ENCODE data around the gene HTR1E.
"Not testable (repeated sequence)": the region's sequence is repeated elsewhere in the genome, so short reads cannot be mapped to it uniquely, and the experiment has no call there.

Gene HTR1E, protein sequence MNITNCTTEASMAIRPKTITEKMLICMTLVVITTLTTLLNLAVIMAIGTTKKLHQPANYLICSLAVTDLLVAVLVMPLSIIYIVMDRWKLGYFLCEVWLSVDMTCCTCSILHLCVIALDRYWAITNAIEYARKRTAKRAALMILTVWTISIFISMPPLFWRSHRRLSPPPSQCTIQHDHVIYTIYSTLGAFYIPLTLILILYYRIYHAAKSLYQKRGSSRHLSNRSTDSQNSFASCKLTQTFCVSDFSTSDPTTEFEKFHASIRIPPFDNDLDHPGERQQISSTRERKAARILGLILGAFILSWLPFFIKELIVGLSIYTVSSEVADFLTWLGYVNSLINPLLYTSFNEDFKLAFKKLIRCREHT

DNA sequence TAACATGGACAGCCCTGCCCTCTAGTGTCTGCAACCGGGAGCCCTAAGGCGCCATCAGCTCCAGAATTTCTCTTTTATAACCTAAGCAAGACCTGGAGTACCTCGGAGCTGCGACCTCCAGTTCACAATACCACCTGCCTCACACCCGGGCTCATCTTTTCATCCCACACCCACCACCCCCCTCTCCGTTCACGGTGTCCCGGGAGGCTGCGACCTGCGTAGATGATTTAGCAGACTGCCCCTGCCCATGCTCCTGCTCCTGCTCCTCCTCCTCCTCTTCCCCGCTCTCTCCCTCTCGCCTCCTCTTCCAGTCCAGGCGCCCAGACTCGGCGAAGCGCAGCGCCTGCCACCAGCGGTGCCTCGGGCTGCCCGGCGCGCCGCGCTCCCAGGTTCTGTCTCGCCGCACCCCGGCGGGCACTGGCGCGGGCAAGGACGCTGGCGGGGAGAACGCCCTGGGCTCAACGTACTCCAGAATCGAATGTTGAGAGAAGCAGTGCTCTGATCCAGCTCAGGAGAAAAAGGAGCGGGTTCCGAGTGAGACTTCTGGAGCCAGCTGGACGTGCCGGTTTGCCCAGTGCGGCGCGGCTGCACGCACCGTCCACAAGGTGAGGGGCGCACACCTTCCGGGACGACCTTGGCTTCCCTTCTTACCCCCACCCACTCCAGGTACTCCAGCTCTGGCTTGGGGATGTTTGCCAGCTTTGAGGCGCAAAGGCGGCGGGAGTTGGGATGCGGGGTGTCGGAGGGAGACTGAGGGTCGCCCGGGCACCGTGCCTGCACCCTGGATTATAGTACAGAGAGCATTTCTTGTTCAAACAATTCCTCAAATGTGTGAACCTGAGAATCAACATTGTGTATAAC, at the start of gene HTR1E:
HTR1E (plus strand) TSS at position 310 of the 861 bp plus-strand sequence. CDS start 77,807 bp downstream, outside the sequence.
- DNase-seq (ENCODE audit: low spot score) = peak; percentile 81

- no peak for DNase-seq (ENCODE audit: low spot score)
These were observed 49.0 kb upstream of the HTR1E start for GRCh38 chr6:86888301-86888700.

GRCh38 chr6:86897265-86897664, 40.1 kb upstream of the HTR1E start:
- DNase-seq (ENCODE audit: low spot score) = not testable (repeated sequence)

DNA sequence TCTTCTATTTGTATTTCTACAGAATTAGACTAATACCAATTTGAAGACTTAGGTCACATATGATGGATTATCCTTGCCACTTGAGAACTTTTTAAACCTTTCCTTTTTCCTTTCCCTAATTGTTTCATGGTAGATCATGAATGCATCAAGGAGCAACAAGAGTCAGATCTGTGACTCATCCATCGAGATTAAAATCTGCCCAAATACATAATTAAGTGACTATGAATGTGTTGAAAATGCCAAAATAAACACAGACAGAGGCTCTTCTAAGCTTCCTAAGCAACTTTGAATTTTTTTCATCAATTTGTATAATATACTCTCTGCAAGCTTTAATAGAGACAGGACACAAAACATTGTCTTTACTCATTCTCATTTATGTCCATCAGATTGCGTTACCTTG, 23.5 kb upstream of the HTR1E start:
- no peak for DNase-seq (ENCODE audit: low spot score)

- no peak for DNase-seq (ENCODE audit: low spot score)
These were observed 20.9 kb upstream of the HTR1E start for GRCh38 chr6:86916393-86916792.

DNA sequence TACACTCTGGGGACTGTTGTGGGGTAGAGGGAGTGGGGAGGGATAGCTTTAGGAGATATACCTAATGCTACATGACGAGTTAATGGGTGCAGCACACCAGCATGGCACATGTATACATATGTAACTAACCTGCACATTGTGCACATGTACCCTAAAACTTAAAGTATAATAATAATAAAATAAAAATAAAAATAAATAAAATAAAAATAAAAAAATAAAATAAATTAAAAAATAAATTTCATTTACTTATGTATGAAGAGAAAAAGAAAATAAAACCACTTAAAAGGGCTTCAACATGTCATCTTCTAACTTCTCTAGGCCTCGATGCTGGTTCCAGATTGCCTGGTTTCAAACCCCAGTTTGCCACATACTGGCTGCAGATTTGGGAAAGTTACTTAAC, 10.2 kb upstream of the HTR1E start:
- not testable (repeated sequence) for DNase-seq (ENCODE audit: low spot score)

GRCh38 chr6:86927859-86928258, 9.5 kb upstream of the HTR1E start:
- not testable (repeated sequence) for DNase-seq (ENCODE audit: low spot score)

DNA sequence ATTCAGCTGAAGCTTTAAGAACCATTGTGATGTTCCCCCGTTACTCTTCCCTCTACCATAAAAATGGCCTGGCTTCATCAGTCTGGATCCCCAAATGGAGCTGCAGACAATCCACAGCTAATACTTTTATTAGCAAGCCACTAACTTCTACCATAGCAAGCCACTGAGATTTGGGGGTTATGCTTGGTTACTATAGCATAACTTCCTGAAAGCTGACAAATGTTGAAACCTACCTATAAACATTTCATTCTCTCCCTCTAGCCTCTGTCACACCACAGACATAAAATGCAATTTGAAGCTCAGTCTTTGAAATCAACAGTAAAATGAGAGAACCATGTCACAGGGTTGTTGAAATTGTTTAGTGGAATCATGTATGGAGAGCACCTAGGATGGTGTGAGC, 3.0 kb upstream of the HTR1E start:
- DNase-seq (ENCODE audit: low spot score) = no peak

DNA sequence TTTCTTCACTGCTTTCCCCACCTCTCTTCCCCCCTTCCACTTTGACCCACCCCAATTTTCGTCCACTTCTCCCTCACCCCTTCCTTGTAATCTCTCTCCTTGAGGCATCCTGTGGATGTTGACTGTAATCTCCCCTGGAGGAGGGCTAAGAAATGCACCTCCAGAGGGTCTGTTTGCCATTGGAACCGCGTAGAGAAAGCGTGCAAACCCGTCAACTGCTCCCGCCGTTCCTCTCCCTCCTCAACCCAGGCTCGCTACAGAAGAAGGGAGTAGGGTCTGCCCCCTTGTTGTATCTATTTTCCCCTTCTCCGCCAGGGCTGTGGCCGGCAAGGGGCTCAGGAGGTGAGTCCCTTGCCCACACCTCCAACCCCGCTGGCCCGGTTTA, 502 bp upstream of the HTR1E start:
- DNase-seq (ENCODE audit: low spot score) = no peak

DNA sequence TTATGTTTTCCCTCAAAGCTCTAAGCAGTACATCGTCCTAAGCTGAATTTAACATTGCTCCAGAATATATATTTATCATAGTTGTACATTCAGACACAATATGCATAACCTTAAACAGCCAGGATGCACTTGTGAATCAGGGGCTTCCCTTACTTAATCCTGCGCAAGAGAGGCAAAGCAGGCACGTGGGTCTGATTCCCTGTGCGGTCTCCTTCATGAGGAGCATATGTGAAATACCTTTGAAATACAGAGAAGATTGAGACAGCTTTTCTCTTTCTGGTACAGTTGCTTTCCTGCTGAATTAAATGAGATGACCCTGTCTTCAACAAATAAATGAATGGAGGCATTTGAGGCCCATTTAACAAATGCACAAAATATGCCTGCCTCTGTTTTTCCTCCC, 1.5 kb downstream of the HTR1E start:
- no peak for DNase-seq (ENCODE audit: low spot score)

DNA sequence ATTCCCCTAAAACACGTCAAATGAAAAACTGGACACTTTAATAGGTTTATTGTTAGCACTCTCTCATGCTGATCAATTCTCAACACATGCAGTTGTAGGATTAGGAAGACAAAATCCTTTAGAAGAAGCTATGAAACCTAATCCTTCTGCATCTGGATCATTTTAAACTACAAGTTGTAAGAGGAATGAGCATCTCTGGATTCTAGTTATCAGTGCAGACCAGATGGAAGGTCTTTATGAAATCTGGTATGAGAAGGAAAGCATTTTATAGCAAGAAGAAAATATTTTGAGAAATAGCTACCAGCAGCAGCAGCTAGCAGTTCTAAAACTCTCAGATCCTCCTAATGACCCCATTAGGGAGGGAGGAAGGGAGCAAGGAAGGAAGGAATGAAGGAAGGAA, 4.1 kb downstream of the HTR1E start:
- DNase-seq (ENCODE audit: low spot score) = no peak

GRCh38 chr6:86942769-86943516, 5.6 kb downstream of the HTR1E start:
- no peak for DNase-seq (ENCODE audit: low spot score)

DNA sequence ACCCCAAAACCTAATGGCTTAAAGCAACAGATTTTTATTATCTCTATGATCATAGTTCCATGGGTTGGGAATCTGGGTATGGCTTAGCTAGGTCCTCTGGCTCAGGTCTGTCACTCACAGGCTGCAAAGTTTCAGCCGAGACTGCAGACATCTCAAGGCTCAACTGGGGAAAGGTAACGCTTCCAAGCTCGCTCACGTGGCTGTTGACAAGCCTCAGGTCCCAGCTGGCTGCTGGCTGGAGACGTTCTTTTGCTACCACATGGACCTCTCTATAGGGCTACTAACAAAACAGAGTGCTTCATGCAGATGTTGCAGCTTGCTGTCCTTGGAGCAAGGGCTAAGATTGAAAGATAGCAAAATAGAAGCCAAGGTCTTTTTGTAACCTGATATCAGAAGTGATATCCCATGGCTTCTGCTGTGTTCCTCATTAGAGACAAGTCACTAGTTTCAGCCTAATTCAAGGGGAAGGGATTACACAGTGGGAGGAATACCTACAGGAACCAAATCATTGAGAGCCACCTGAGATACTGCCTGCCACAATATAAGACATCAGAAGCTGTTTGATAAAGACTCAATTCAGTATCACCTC, 6.6 kb downstream of the HTR1E start:
- DNase-seq (ENCODE audit: low spot score) = no peak

DNA sequence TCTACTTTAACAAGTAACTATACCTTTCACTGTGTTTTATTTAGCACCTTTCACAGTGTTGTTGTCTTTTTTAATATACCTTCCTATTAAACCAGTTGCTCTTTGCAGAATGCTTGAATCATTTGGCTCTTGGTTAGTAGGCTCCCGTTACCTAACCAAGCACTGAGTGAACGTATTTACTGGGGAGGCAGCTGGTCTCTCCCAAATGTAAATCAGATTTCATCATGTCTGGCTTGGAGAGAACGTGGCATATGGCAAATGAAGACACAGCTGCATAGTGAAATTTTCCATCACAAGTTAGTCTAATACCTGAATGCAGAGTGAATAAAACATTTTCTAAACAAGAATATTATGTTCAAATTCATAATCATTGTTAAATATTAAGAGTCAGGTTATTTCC, 12.4 kb downstream of the HTR1E start:
- no peak for DNase-seq (ENCODE audit: low spot score)

DNA sequence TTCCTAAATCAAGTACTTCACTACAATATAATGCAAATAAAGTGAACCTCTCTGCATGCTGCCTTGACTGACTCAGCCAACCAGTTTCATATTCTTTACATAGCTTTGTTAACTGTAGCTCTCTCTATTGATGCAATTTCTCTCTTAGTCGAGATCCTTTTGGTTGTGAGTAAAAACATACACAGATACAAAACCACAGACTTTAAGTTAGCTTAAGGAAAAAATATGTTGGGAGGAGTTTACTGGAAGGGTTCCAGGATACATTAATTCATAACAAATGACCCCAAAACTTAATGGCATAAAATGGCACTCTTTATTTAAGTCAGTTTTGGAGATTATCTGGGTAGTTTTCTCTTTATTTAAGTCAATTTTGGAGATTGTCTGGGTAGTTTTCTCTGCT, 15.7 kb downstream of the HTR1E start:
- DNase-seq (ENCODE audit: low spot score) = no peak

DNA sequence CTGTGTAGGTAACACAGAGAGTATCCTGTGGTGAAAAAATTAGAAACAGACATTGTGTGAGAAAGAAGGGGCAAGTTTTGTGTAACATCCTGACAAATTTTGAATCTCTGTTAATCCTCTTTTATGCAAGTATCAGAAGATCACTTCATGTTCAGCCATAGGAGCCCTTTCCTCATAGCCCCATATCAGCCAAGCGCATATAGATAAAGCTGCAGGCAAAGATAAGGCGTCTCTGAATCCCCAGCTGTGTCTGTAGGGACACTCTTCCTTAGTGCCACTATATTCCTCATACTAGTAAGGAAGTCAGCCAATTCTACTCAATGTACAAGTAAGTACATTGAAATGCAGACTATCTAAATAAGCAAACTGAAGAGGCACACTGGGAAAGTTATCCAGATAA, 22.3 kb downstream of the HTR1E start:
- DNase-seq (ENCODE audit: low spot score) = no peak

- DNase-seq (ENCODE audit: low spot score) = no peak
These were observed 24.3 kb downstream of the HTR1E start for GRCh38 chr6:86961455-86962200.

DNA sequence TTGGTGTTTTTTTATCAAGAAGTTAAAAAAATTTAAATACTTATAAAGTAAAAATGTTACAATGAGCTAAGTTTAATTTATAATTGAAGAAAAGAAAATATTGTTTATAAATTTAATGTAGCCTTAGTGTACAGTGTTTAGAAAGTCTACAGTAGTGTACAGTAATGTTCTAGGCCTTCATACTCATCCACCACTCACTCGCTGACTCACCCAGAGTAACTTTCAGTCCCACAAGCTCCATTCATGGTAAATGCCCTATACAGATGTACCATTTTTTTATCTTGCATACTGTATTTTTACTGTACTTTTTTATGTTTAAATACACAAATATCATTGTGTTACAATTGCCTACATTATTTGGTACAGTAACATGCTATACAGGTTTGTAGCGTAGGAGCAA, 26.0 kb downstream of the HTR1E start:
- DNase-seq (ENCODE audit: low spot score) = no peak

GRCh38 chr6:86964029-86964579, 26.8 kb downstream of the HTR1E start:
- DNase-seq (ENCODE audit: low spot score) = no peak

DNA sequence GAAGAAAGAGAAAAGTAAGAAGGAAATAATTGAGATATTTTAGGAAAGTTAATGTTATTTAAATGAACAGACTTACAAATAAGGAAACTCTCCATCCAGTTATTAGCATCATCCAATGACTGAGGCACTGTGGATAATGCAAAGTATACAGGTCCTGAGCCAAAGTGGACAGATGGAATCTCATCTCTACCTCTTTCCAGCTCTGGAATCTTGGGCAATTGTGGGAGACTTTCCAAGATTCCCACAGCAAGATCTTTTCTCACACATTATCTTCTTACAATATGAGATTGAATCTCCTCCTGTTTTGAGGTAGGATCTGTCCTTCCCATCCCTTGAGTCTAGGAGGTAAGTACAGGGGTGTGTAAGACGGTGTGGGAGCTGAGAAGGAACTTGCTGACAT, 28.9 kb downstream of the HTR1E start:
- DNase-seq (ENCODE audit: low spot score) = no peak

GRCh38 chr6:86969573-86969972, 32.2 kb downstream of the HTR1E start:
- no peak for DNase-seq (ENCODE audit: low spot score)
